ENCODE results near the gene KISS1. TPM values are rescaled to one million over a fixed set of nuclear protein-coding genes. Genes with fewer than 3 reads are reported as not detected.

KISS1 gene
- total RNA-seq, 3 donors from 2014 or later, result 1.3 TPM; not detected in 2

DNA sequence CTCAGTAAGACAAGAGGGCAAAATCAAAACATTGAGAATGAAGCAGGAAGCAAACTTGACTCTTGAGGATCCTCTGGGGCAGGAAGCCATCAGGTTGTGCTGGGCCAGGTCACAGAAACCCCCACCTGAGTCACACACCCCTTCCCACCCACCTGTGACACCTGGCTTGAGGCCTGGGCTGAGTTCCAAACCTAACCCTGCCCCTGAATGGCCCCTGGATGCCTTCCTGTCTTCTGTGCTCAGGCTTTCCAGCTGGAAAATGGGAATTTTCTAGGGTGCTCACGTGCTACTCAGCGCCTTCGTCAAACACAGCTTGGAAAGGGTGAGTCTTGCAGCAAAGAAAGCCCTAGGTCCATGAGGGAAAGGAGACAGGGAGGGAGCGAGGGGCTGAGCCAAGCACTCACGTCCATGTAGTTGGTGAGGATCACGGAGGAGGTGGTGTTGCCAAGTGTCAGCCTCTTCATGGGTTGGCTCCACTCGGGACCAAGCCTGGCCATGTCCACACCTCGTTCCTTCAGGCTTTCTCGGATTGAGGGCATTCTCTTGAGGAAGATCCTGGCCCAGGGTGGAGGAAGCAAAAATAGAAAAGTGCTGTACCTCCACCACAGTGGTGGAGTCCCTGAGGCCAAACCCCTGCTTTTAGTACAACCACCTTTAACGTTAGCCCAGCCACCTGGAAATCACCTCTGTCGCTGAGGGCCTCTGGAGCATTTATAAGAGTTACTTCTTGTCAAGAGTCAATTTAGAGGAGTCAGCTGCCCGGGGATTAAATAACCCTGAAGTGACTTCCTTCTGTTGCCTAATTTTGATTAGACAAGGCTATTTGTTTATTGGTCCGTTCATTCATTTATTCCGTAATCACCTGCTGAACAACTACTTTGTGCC, 34.4 kb downstream of the KISS1 start:
- Histone ChIP-seq H3K9me3 (no peaks in the 10 kb centered on the region), H3K4me3 (no peak overlapping the region), H3K4me1 (ENCODE audit: low read depth) (peaks cover 3% of the 10 kb centered on the region), H3K36me3 (ENCODE audit: low read depth) (no peaks in the 10 kb centered on the region)
- TF ChIP-seq, protein P1, sequence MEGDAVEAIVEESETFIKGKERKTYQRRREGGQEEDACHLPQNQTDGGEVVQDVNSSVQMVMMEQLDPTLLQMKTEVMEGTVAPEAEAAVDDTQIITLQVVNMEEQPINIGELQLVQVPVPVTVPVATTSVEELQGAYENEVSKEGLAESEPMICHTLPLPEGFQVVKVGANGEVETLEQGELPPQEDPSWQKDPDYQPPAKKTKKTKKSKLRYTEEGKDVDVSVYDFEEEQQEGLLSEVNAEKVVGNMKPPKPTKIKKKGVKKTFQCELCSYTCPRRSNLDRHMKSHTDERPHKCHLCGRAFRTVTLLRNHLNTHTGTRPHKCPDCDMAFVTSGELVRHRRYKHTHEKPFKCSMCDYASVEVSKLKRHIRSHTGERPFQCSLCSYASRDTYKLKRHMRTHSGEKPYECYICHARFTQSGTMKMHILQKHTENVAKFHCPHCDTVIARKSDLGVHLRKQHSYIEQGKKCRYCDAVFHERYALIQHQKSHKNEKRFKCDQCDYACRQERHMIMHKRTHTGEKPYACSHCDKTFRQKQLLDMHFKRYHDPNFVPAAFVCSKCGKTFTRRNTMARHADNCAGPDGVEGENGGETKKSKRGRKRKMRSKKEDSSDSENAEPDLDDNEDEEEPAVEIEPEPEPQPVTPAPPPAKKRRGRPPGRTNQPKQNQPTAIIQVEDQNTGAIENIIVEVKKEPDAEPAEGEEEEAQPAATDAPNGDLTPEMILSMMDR (IDR thresholded peaks at IDR 0.05), result no peak
- DNase-seq (no peak), ATAC-seq (no peak)
- intact Hi-C loops (cut with DNase I, micrococcal nuclease), result loop anchor here (5.0 kb wide), 2 partner anchors 195 to 200 kb away; partner anchors contain the start of gene PLEKHA6 (in 1 of the 2)

GRCh38 chr1:204157962-204158361, 38.3 kb downstream of the KISS1 start:
- Histone ChIP-seq H3K4me1 (ENCODE audit: low read depth) (peaks cover 3% of the 10 kb centered on the region), H3K9me3 (no peaks in the 10 kb centered on the region), H3K4me3 (no peak overlapping the region), H3K36me3 (ENCODE audit: low read depth) (no peaks in the 10 kb centered on the region)
- TF ChIP-seq, protein P1 (IDR thresholded peaks at IDR 0.05), result no peak
- intact Hi-C loops (cut with DNase I, micrococcal nuclease), result no loop called here
- ATAC-seq (no peak), DNase-seq (no peak)

GRCh38 chr1:204155881-204156280, 40.4 kb downstream of the KISS1 start:
- TF ChIP-seq, protein P1 (IDR thresholded peaks at IDR 0.05), result no peak
- peaks cover 9% of the 10 kb centered on the region for H3K4me1 ChIP-seq (ENCODE audit: low read depth)
- H3K36me3 ChIP-seq (ENCODE audit: low read depth), result no peaks in the 10 kb centered on the region
- no peaks in the 10 kb centered on the region for H3K9me3 ChIP-seq
- ATAC-seq (no peak), DNase-seq (no peak)
- H3K4me3 ChIP-seq, result no peak overlapping the region
- intact Hi-C loops (cut with DNase I, micrococcal nuclease), result no loop called here

DNA sequence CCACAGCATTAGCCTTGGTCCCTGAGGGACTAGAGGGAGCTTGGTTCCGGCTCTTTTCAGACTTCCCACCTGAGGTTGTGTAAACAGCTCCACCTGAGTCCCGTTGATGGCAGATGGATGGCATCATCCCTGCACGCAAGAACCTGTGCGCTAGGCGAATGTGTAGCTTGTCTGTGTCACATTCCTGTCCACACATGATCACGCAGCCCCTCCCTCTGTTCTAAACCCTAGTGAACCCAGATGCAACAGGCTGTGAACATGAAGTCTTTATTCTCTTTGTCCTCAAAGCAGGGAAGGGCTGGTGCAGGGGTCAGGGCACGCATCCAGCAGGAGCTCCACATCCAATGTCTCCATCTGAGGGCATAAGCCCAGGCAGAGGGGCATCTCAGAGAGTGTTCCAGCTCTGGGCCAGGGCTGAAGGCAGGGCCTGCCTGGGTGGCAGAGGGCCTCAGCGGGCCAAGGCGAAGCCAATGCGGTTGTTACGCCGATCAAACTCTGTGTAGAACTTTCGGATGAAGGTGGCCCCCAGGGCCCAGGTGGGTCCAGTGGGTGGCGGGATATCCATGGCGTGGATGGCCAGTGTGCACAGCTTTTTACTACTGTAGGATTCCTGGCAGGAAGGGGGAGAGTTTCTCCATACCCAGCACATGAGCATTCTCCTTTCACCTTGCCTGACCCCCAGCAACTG, 41.6 kb downstream of the KISS1 start:
- H3K9me3 ChIP-seq, result no peaks in the 10 kb centered on the region
- H3K4me3 ChIP-seq, result no peak overlapping the region
- DNase-seq (no peak), ATAC-seq (no peak)
- no peaks in the 10 kb centered on the region for H3K36me3 ChIP-seq (ENCODE audit: low read depth)
- H3K4me1 ChIP-seq (ENCODE audit: low read depth), result peaks cover 9% of the 10 kb centered on the region
- intact Hi-C loops (cut with DNase I, micrococcal nuclease), result no loop called here
- TF ChIP-seq, protein P1 (IDR thresholded peaks at IDR 0.05), result no peak

DNA sequence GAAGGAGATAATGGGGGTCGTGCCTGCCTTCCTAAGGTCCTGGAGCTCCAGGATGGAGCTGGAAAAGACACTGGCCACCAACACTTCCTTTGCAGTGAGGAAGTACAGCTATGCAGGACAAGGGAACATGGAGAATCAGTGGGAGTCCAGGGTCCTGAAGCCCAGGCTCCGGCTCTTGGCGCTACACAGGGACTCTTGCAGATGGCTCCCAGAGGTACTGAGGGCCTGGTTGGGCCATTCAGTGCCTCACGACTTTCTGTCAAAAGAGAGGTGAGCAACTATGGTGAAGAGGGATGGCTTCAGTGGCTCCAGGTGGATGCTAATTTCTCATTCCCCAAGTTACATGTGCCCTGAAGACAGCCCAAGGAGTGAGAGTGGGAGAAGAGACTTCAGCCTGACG, 42.6 kb downstream of the KISS1 start:
- DNase-seq, result no peak
- Histone ChIP-seq H3K4me3 (no peak overlapping the region), H3K36me3 (ENCODE audit: low read depth) (no peaks in the 10 kb centered on the region), H3K9me3 (no peaks in the 10 kb centered on the region), H3K4me1 (ENCODE audit: low read depth) (peaks cover 9% of the 10 kb centered on the region)
- TF ChIP-seq, protein P1 (IDR thresholded peaks at IDR 0.05), result no peak
- no peak for ATAC-seq
- intact Hi-C loops (cut with DNase I, micrococcal nuclease), result no loop called here
